OCI-LY7 (cell line): Measurements from ENCODE around the gene PLA2G4B. TPM values are rescaled to one million over a fixed set of nuclear protein-coding genes. Genes with fewer than 3 reads are reported as not detected.

Experiments
- BruUV-seq: library from RNA; stranded (reverse); fragments of 400-500 nt; replicated peaks from 2 replicates; lab custom pipeline; 2021; lab: Mats Ljungman, UMichigan
- CTCF ChIA-PET: fragments of 300-600 bp; sonication (Branson Sonifier 250); formaldehyde crosslinking; loops from one replicate; lab custom pipeline; 2022; ENCODE audit warnings: antibody characterized with exemption; ENCODE audit not compliant: unreplicated experiment; lab: Charles Lee
- POLR2A ChIA-PET: fragments of 300-600 bp; sonication (Branson Sonifier 250); formaldehyde crosslinking; loops from one replicate; lab custom pipeline; 2022; ENCODE audit warnings: antibody characterized with exemption; lab: Charles Lee
- DNase-seq: peaks from one replicate; pipeline ENCODE4 v3.0.0-alpha.2; 2015; ENCODE audit warnings: low spot score
- H2AFZ ChIP-seq: fragments of 200-600 bp; sonication (generic), shearing (Covaris generic); 2 replicates; pipeline ENCODE4 v1.6.1; 2014; ENCODE audit warnings: mild to moderate bottlenecking, antibody characterized with exemption, low read length, moderate library complexity
- H3K27ac ChIP-seq: fragments of 200-600 bp; sonication (generic); 2 replicates; pipeline ENCODE4 v1.5.1; 2014; ENCODE audit warnings: mixed run types, low read depth, mild to moderate bottlenecking, moderate library complexity, low read length, inconsistent platforms; ENCODE audit not compliant: poor library complexity, severe bottlenecking
- H3K36me3 ChIP-seq: fragments of 200-600 bp; sonication (generic); 2 replicates; pipeline ENCODE4 v1.6.1; 2014; ENCODE audit warnings: mild to moderate bottlenecking, antibody characterized with exemption, low read length, moderate library complexity, mixed read lengths; ENCODE audit not compliant: insufficient read depth
- H3K4me1 ChIP-seq: fragments of 200-600 bp; sonication (generic); 2 replicates; pipeline ENCODE4 v1.5.1; 2014; ENCODE audit warnings: mild to moderate bottlenecking, low read length; ENCODE audit not compliant: insufficient read depth, poor library complexity, severe bottlenecking
- H3K4me2 ChIP-seq: fragments of 200-600 bp; sonication (generic); 2 replicates; pipeline ENCODE4 v1.6.1; 2014; ENCODE audit warnings: mild to moderate bottlenecking, low read length
- H3K4me3 ChIP-seq: fragments of 200-600 bp; sonication (generic); 2 replicates; pipeline ENCODE4 v1.5.1; 2014; ENCODE audit warnings: mild to moderate bottlenecking, low read depth, low read length; ENCODE audit not compliant: poor library complexity, severe bottlenecking
- H3K79me2 ChIP-seq: fragments of 200-600 bp; sonication (generic); 2 replicates; pipeline ENCODE4 v1.6.1; 2016; ENCODE audit warnings: low read depth, mild to moderate bottlenecking, low read length, moderate library complexity, mixed read lengths; ENCODE audit not compliant: insufficient read depth
- H3K9me2 ChIP-seq: fragments of 200-600 bp; sonication (generic); 2 replicates; pipeline ENCODE4 v1.6.1; 2016; ENCODE audit warnings: mild to moderate bottlenecking, low read length, mixed read lengths; ENCODE audit not compliant: insufficient read depth
- H3K9me3 ChIP-seq: fragments of 200-600 bp; sonication (generic); 2 replicates; pipeline ENCODE4 v1.6.1; 2014; ENCODE audit warnings: mild to moderate bottlenecking, mixed run types, low read length, mixed read lengths
- H4K20me1 ChIP-seq: fragments of 200-600 bp; sonication (generic); 2 replicates; pipeline ENCODE4 v1.6.1; 2014; ENCODE audit warnings: mild to moderate bottlenecking, antibody characterized with exemption, low read length, moderate library complexity, mixed read lengths; ENCODE audit not compliant: insufficient read depth
- EZH2phosphoT487 ChIP-seq: fragments of 200-600 bp; sonication (generic); IDR thresholded peaks from 2 replicates; pipeline ENCODE4 v1.6.1; 2018; ENCODE audit warnings: low read depth, borderline replicate concordance, mild to moderate bottlenecking, mixed run types, antibody characterized with exemption, low read length, moderate library complexity, mixed read lengths
- intact Hi-C: fragments of 100-400 bp; cut with micrococcal nuclease; formaldehyde crosslinking; loops from one replicate; pipeline ENCODE4 v1.10.0; 2022; ENCODE audit not compliant: unreplicated experiment
- total RNA-seq, 2 experiments: library from RNA; depleted of rRNA in 1 of 2; stranded (reverse); fragments of >200 nt in 1 of 2; shearing (Covaris generic) in 1 of 2; gene quantifications; 2 replicates each; pipeline ENCODE4 v1.2.3, GENCODE V29; 2014 to 2022
- TF ChIP-seq, protein P1 (sequence below): fragments of 200-600 bp; sonication (generic); conservative IDR thresholded peaks from 2 replicates; pipeline ENCODE4 v1.5.1; 2014; ENCODE audit warnings: mild to moderate bottlenecking, antibody characterized with exemption, low read length, moderate library complexity, mixed read lengths

PLA2G4B gene
- total RNA-seq, 2 experiments from 2014 or later: 9.5 to 11.1 TPM

DNA sequence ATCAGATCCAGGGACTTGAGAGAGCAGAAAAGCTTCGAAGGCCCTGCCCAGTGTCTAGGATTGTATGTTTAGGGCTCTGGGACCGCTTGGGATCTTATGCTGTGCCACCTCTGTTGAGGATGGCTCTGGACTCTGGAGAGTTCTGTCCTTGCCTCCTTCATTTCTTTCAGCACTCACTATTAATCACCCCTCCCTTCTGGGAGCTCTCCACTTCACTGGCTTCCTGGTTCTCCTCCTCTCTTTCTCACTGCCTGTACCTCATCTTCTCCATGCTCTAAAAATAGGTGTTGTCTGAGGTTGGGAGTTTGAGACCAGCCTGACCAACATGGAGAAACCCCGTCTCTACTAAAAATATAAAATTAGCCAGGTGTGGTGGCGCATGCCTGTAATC lies 47.1 kb upstream of the PLA2G4B start:
- no TSS peak for BruUV-seq
- H2AFZ ChIP-seq: peak overlapping the region; percentile 0; the same call in 1 of the 2 replicates
- no peak overlapping the region for H3K27ac ChIP-seq
- no peaks in the 10 kb centered on the region for H4K20me1 ChIP-seq
- no peaks in the 10 kb centered on the region for H3K79me2 ChIP-seq
- H3K4me1 ChIP-seq: peaks cover 73% of the 10 kb centered on the region
- no peaks in the 10 kb centered on the region for H3K9me3 ChIP-seq
- no peaks in the 10 kb centered on the region for H3K9me2 ChIP-seq
- intact Hi-C loops: no loop called here
- H3K36me3 ChIP-seq: no peaks in the 10 kb centered on the region
- H3K4me2 ChIP-seq: peak overlapping the region; percentile 37
- CTCF ChIA-PET: no interaction called here
- no peak for DNase-seq
- POLR2A ChIA-PET: interaction anchor here (0.8 to 2.5 kb wide), 2 partner anchors 9 to 18 kb away, joined by 3 to 7 read pairs; no protein-coding TSS in a partner anchor
- H3K4me3 ChIP-seq: no peak overlapping the region
- TF ChIP-seq, protein P1, sequence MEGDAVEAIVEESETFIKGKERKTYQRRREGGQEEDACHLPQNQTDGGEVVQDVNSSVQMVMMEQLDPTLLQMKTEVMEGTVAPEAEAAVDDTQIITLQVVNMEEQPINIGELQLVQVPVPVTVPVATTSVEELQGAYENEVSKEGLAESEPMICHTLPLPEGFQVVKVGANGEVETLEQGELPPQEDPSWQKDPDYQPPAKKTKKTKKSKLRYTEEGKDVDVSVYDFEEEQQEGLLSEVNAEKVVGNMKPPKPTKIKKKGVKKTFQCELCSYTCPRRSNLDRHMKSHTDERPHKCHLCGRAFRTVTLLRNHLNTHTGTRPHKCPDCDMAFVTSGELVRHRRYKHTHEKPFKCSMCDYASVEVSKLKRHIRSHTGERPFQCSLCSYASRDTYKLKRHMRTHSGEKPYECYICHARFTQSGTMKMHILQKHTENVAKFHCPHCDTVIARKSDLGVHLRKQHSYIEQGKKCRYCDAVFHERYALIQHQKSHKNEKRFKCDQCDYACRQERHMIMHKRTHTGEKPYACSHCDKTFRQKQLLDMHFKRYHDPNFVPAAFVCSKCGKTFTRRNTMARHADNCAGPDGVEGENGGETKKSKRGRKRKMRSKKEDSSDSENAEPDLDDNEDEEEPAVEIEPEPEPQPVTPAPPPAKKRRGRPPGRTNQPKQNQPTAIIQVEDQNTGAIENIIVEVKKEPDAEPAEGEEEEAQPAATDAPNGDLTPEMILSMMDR: no peak
- no peak for TF ChIP-seq EZH2phosphoT487

DNA sequence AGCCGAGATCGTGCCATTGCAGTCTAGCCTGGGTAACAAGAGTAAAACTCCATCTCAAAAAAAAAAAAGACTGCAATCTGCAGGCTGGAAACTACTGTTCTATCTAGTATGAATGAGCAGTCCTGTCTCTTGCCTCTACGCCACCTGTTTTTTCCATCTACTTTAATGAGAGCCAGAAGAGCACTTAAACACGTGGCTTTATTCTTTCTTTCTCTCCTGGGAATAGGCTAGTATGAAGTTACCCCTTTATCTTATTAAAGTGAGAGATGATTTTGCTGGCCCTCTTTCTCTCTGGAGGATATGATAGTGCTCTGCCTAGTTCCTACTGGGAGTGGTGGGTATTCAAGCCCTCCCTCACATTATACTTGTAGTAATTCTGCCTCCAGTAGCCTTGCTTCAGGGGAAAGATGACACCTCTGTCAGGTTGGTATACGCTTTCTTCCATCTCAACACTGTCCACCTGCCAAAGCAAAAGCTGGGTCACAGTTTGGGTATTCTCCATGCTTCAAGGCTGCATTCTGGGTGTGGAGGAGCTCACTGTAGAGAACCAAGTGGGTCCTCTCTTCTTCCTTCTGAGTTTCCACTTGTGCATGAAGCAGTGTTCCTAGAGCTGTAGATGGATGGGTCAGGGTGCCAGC lies 46.5 kb upstream of the PLA2G4B start:
- Histone ChIP-seq H3K4me1 (peaks cover 76% of the 10 kb centered on the region), H4K20me1 (no peaks in the 10 kb centered on the region), H3K27ac (no peak overlapping the region), H3K79me2 (no peaks in the 10 kb centered on the region), H3K4me3 (no peak overlapping the region), H3K9me3 (no peaks in the 10 kb centered on the region), H3K9me2 (no peaks in the 10 kb centered on the region), H2AFZ (no peak overlapping the region), H3K36me3 (no peaks in the 10 kb centered on the region), H3K4me2 (no peak overlapping the region)
- BruUV-seq: no TSS peak
- DNase-seq: no peak
- ChIA-PET POLR2A (interaction anchor here (0.8 to 2.5 kb wide), 3 partner anchors 9 to 18 kb away, joined by 3 to 7 read pairs (median 4); partner anchors contain the start of gene MAPKBP1), CTCF (no interaction called here)
- TF ChIP-seq EZH2phosphoT487: no peak
- TF ChIP-seq, protein P1: no peak
- intact Hi-C loops: no loop called here

DNA sequence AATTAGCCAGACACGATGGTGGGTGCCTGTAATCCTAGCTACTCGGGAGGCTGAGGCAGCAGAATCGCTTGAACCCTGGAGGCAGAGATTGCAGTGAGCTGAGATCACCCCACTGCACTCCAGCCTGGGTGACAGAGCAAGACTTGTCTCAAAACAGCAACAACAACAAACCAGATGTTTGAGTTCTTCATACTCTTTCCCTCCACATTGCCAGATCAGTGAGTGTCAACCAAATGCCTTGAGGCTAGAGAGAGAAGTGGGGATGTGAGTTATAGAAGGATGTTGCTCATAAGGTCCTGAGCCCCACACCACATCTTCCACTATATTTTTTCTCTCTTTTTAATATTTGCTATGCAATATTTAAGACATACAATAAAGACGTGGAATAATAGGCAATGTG lies 44.6 kb upstream of the PLA2G4B start:
- H3K79me2 ChIP-seq: no peaks in the 10 kb centered on the region
- no peaks in the 10 kb centered on the region for H4K20me1 ChIP-seq
- H3K36me3 ChIP-seq: no peaks in the 10 kb centered on the region
- no peak for TF ChIP-seq EZH2phosphoT487
- TF ChIP-seq, protein P1: no peak
- no peak for DNase-seq
- H3K4me1 ChIP-seq: peaks cover 69% of the 10 kb centered on the region
- POLR2A ChIA-PET: interaction anchor here (0.9 to 2.0 kb wide), 3 partner anchors 11 to 186 kb away, joined by 3 to 7 read pairs (median 4); partner anchors contain the start of gene MAPKBP1
- H2AFZ ChIP-seq: no peak overlapping the region
- BruUV-seq: no TSS peak
- CTCF ChIA-PET: no interaction called here
- intact Hi-C loops: loop anchor here (2.0 kb wide), 1 partner anchor 19 kb away; the partner anchor contains the start of gene MAPKBP1
- H3K9me3 ChIP-seq: no peaks in the 10 kb centered on the region
- H3K4me2 ChIP-seq: no peak overlapping the region
- H3K4me3 ChIP-seq: no peak overlapping the region
- H3K9me2 ChIP-seq: no peaks in the 10 kb centered on the region
- H3K27ac ChIP-seq: no peak overlapping the region
